HepG2 (cell line): ENCODE results near the gene FYTTD1. TPM values are rescaled to one million over a fixed set of nuclear protein-coding genes. Genes with fewer than 3 reads are reported as not detected.

Experiments
- DMTF1 ChIP-seq: sonication (generic); formaldehyde crosslinking; IDR thresholded peaks from 2 replicates; pipeline ENCODE4 v1.4.0; 2020; ENCODE audit warnings: mild to moderate bottlenecking, missing genetic modification reagents
- EHMT2 ChIP-seq: fragments of 200-600 bp; sonication (generic); IDR thresholded peaks from 2 replicates; pipeline ENCODE4 v1.7.0; 2017; ENCODE audit warnings: antibody characterized with exemption, low read depth, low read length, borderline replicate concordance
- FIP1L1 ChIP-seq: fragments of 200-400 bp; formaldehyde crosslinking; IDR thresholded peaks from 2 replicates; pipeline ENCODE4 v1.6.1; 2018; ENCODE audit warnings: low read depth, mild to moderate bottlenecking, low read length, moderate library complexity, borderline replicate concordance; ENCODE audit not compliant: insufficient read depth
- HINFP ChIP-seq: sonication (generic); formaldehyde crosslinking; IDR thresholded peaks from 2 replicates; pipeline ENCODE4 v1.4.0; 2020; ENCODE audit warnings: low read depth, mild to moderate bottlenecking, missing genetic modification reagents
- KMT2B ChIP-seq: IDR thresholded peaks from 2 replicates; pipeline ENCODE4 v1.6.1; 2016; ENCODE audit warnings: missing genetic modification reagents, missing compliant biosample characterization
- MBNL3 ChIP-seq: fragments of 250-450 bp; sonication (Bioruptor Pico); conservative IDR thresholded peaks from 2 replicates; pipeline ENCODE4 v1.8.0; 2022; ENCODE audit warnings: mild to moderate bottlenecking, inconsistent platforms
- PHF20 ChIP-seq: sonication (generic); formaldehyde crosslinking; IDR thresholded peaks from 2 replicates; pipeline ENCODE4 v1.5.0; 2020; ENCODE audit warnings: mild to moderate bottlenecking, missing genetic modification reagents
- ZBTB10 ChIP-seq: sonication (generic); formaldehyde crosslinking; IDR thresholded peaks from 2 replicates; pipeline ENCODE4 v1.4.0; 2020; ENCODE audit warnings: missing genetic modification reagents, borderline replicate concordance
- ZBTB25 ChIP-seq: IDR thresholded peaks from 2 replicates; pipeline ENCODE4 v1.6.1; 2018; ENCODE audit warnings: missing genetic modification reagents
- ZBTB33 ChIP-seq: sonication (generic); formaldehyde crosslinking; IDR thresholded peaks from 2 replicates; pipeline ENCODE4 v1.4.0; 2020; ENCODE audit warnings: missing genetic modification reagents
- ZNF329 ChIP-seq: sonication (generic); formaldehyde crosslinking; IDR thresholded peaks from 2 replicates; pipeline ENCODE4 v1.9.0; 2021; ENCODE audit warnings: low read depth, mild to moderate bottlenecking, missing genetic modification reagents
- ZNF446 ChIP-seq: sonication (generic); formaldehyde crosslinking; IDR thresholded peaks from 2 replicates; pipeline ENCODE4 v1.5.0; 2020; ENCODE audit warnings: mild to moderate bottlenecking, missing genetic modification reagents
- ZNF619 ChIP-seq: sonication (generic); formaldehyde crosslinking; IDR thresholded peaks from 2 replicates; pipeline ENCODE4 v1.4.0; 2020; ENCODE audit warnings: mild to moderate bottlenecking, missing genetic modification reagents
- ZNF691 ChIP-seq: sonication (generic); formaldehyde crosslinking; IDR thresholded peaks from 2 replicates; pipeline ENCODE4 v1.4.0; 2020; ENCODE audit warnings: missing genetic modification reagents, low read depth, mild to moderate bottlenecking, borderline replicate concordance
- ZSCAN30 ChIP-seq: sonication (generic); formaldehyde crosslinking; IDR thresholded peaks from 2 replicates; pipeline ENCODE4 v1.5.0; 2020; ENCODE audit warnings: mild to moderate bottlenecking, missing genetic modification reagents
- polyA plus RNA-seq, 8 experiments: library from polyadenylated mRNA; depleted of rRNA in 3 of 8; stranded (reverse) in 7 of 8; unstranded in 1 of 8; fragments of >200 nt; fragmentation: Illumina TruSeq in 4 of 8; extraction: Trizol in 4 of 8; gene quantifications; 2 replicates each; pipeline versions ENCODE4 v1.2.1 to v1.2.3, GENCODE V29; 2011 to 2016; ENCODE audit warnings: low read depth in 4 of 8, missing spikeins in 1 of 8, mixed read lengths in 1 of 8; ENCODE audit not compliant: insufficient read depth in 1 of 8
- total RNA-seq, 5 experiments: library from RNA; depleted of rRNA; stranded (reverse); fragments of >200 nt; fragmentation: Illumina TruSeq; extraction: Trizol; gene quantifications; 2 replicates each; pipeline ENCODE4 v1.2.3, GENCODE V29; 2016; ENCODE audit warnings: low read depth in 1 of 5

The FYTTD1 gene
- total and polyA plus RNA-seq, 2 of the 13 experiments (the other 11 are each of a cell fraction or from before 2014, with no cell fraction given), result 6.5 to 28.8 TPM

- no peak for TF ChIP-seq MBNL3 (CRISPR knock-in tag)
- TF ChIP-seq ZNF619 (CRISPR knock-in tag), result no peak
- no peak for TF ChIP-seq ZNF446 (CRISPR knock-in tag)
- no peak for TF ChIP-seq ZNF329
- TF ChIP-seq ZSCAN30 (CRISPR knock-in tag), result no peak
- TF ChIP-seq KMT2B, result no peak
- TF ChIP-seq ZBTB33, result no peak
- peak; percentile 35; the same call in 1 of the 2 replicates for TF ChIP-seq ZBTB25 (CRISPR knock-in tag)
- TF ChIP-seq FIP1L1, result no peak
- peak; percentile 61; the same call in 1 of the 2 replicates for TF ChIP-seq EHMT2
- peak; percentile 77 for TF ChIP-seq ZNF691
- no peak for TF ChIP-seq PHF20
- TF ChIP-seq DMTF1 (CRISPR knock-in tag), result no peak
- TF ChIP-seq HINFP, result no peak
- TF ChIP-seq ZBTB10 (CRISPR knock-in tag), result no peak
Measured at GRCh38 chr3:197820550-197821335, 71.1 kb downstream of the FYTTD1 start (continued).
